GM12878 (cell line): ENCODE data around the gene SCARB1. TPM values are rescaled to one million over a fixed set of nuclear protein-coding genes. Genes with fewer than 3 reads are reported as not detected.
A peak's percentile ranks its signal among the peaks of the same experiment; 100 is the strongest.

Experiments
- CHD2 ChIP-seq: IDR thresholded peaks from 2 replicates; pipeline ENCODE4 v1.6.1; 2011; ENCODE audit warnings: low read depth, low read length, improper control_type of control experiment, borderline replicate concordance
- EP300 ChIP-seq, 2 experiments: fragments of 150-350 bp in 1 of 2; IDR thresholded peaks; 2 replicates each; pipeline ENCODE4 v1.6.1; 2011 to 2012; ENCODE audit warnings: low read depth in 2 of 2, low read length in 2 of 2, borderline replicate concordance in 1 of 2, improper control_type of control experiment in 1 of 2, inconsistent platforms in 1 of 2; ENCODE audit not compliant: control insufficient read depth in 1 of 2
- HDAC6 ChIP-seq: fragments of 200-600 bp; sonication (generic); IDR thresholded peaks from one replicate; pipeline ENCODE4 v1.8.0; 2017; ENCODE audit warnings: antibody characterized with exemption; ENCODE audit not compliant: unreplicated experiment
- IRF4 ChIP-seq: IDR thresholded peaks from 2 replicates; pipeline ENCODE4 v1.6.1; 2011; ENCODE audit warnings: low read depth, low read length
- IRF5 ChIP-seq: fragments of 450-650 bp; IDR thresholded peaks from 2 replicates; pipeline ENCODE4 v1.6.1; 2017; ENCODE audit warnings: borderline replicate concordance
- JUND ChIP-seq: IDR thresholded peaks from 2 replicates; pipeline ENCODE4 v1.6.1; 2012; ENCODE audit warnings: low read depth, mild to moderate bottlenecking, low read length, improper control_type of control experiment, moderate library complexity
- MTA3 ChIP-seq: IDR thresholded peaks from 2 replicates; pipeline ENCODE4 v1.6.1; 2012; ENCODE audit warnings: low read length, inconsistent platforms, borderline replicate concordance
- NFIC ChIP-seq: IDR thresholded peaks from 2 replicates; pipeline ENCODE4 v1.6.1; 2012; ENCODE audit warnings: low read depth, mild to moderate bottlenecking, inconsistent platforms, low read length, moderate library complexity
- PRDM15 ChIP-seq: fragments of 450-650 bp; formaldehyde crosslinking; IDR thresholded peaks from 2 replicates; pipeline ENCODE4 v1.4.0; 2020; ENCODE audit warnings: mild to moderate bottlenecking, moderate library complexity
- REST ChIP-seq: IDR thresholded peaks from 2 replicates; pipeline ENCODE4 v1.6.1; 2012; ENCODE audit warnings: mild to moderate bottlenecking, low read depth, low read length
- SUZ12 ChIP-seq: fragments of 200-600 bp; sonication (generic); IDR thresholded peaks from one replicate; pipeline ENCODE4 v1.6.1; 2018; ENCODE audit warnings: antibody characterized with exemption, mild to moderate bottlenecking; ENCODE audit not compliant: unreplicated experiment
- TAF1 ChIP-seq: IDR thresholded peaks from 2 replicates; pipeline ENCODE4 v1.6.1; 2011; ENCODE audit warnings: mild to moderate bottlenecking, low read depth, low read length, borderline replicate concordance
- TCF3 ChIP-seq: IDR thresholded peaks from 2 replicates; pipeline ENCODE4 v1.6.1; 2012; ENCODE audit warnings: low read depth, mild to moderate bottlenecking, low read length, borderline replicate concordance; ENCODE audit not compliant: insufficient read depth
- USF1 ChIP-seq: IDR thresholded peaks from 2 replicates; pipeline ENCODE4 v1.6.1; 2011; ENCODE audit warnings: borderline replicate concordance, low read depth, mild to moderate bottlenecking, moderate library complexity, mixed read lengths, low read length; ENCODE audit not compliant: insufficient read depth; ENCODE audit errors: extremely low read length
- ZBED1 ChIP-seq: IDR thresholded peaks from 2 replicates; pipeline ENCODE4 v1.6.1; 2016; ENCODE audit warnings: borderline replicate concordance
- ZNF207 ChIP-seq: fragments of 450-650 bp; IDR thresholded peaks from 2 replicates; pipeline ENCODE4 v1.6.1; 2014; ENCODE audit warnings: antibody characterized with exemption, mild to moderate bottlenecking, borderline replicate concordance
- ZNF384 ChIP-seq: IDR thresholded peaks from 2 replicates; pipeline ENCODE4 v1.6.1; 2012; ENCODE audit warnings: low read depth, mild to moderate bottlenecking, low read length, improper control_type of control experiment, borderline replicate concordance
- polyA plus RNA-seq, 11 experiments: library from polyadenylated mRNA; depleted of rRNA in 4 of 11; unstranded in 6 of 11; stranded (reverse) in 5 of 11; fragments of >200 nt; fragmentation: Nextera tagmentation in 4 of 11; fragmentation: Illumina TruSeq in 1 of 11; extraction: Ambion mirVana in 4 of 11; extraction: Trizol in 1 of 11; gene quantifications; 1 replicate in 1 of 11; 2 replicates in 10 of 11; pipeline versions ENCODE4 v1.2.1 to v1.2.3, GENCODE V29; 2011 to 2016; ENCODE audit warnings: inconsistent platforms in 2 of 11, missing spikeins in 2 of 11, low read depth in 1 of 11
- total RNA-seq, 4 experiments: library from RNA; depleted of rRNA in 3 of 4; stranded (reverse); fragments of >200 nt in 3 of 4; fragmentation: Illumina TruSeq in 1 of 4; extraction: Trizol in 1 of 4; gene quantifications; 2 replicates each; pipeline versions ENCODE4 v1.2.1 to v1.2.3, GENCODE V29; 2013 to 2021

Gene SCARB1
- total and polyA plus RNA-seq, 10 of the 15 experiments (the other 5 are each of a cell fraction or from before 2014, with no cell fraction given) = 0.34 to 104 (median 63.1) TPM

GRCh38 chr12:124779161-124780141 is 84.2 kb downstream of the SCARB1 start (continued):
- no peak for TF ChIP-seq USF1
- no peak for TF ChIP-seq MTA3
- TF ChIP-seq ZNF384 = no peak
- TF ChIP-seq IRF5 = no peak
- peak; percentile 13; the same call in 1 of the 2 replicates for TF ChIP-seq TAF1
- no peak for TF ChIP-seq REST
- TF ChIP-seq ZNF207 = no peak
- peak; percentile 91 for TF ChIP-seq TCF3
- TF ChIP-seq NFIC = peak; percentile 73; the same call in 1 of the 2 replicates
- TF ChIP-seq EP300 (IDR thresholded peaks at IDR 0.05; ENCODE audit: borderline replicate concordance in 1 of 2, control insufficient read depth in 1 of 2, low read depth in 2 of 2, low read length in 2 of 2) = peak in 1 of 2 experiments; percentile 44; a peak in 1 of 4 replicates
- TF ChIP-seq ZBED1 = no peak
- TF ChIP-seq SUZ12 = no peak
- TF ChIP-seq CHD2 = 0 out of 2 replicates have a peak, but pooled peaks have one; percentile 18
- no peak for TF ChIP-seq HDAC6
- no peak for TF ChIP-seq JUND
- TF ChIP-seq PRDM15 (CRISPR knock-in tag) = no peak
- peak; percentile 60; the same call in 1 of the 2 replicates for TF ChIP-seq IRF4
